K562 (cell line): Measurements from ENCODE around the gene PODXL2. TPM values are rescaled to one million over a fixed set of nuclear protein-coding genes. Genes with fewer than 3 reads are reported as not detected.

Source experiments
- BACH1 ChIP-seq: fragments of 200-800 bp; sonication (Bioruptor generic); IDR thresholded peaks from 2 replicates; pipeline ENCODE4 v1.6.1; 2016; ENCODE audit warnings: missing genetic modification characterization, missing compliant biosample characterization
- CHD7 ChIP-seq: fragments of 200-600 bp; sonication (generic); IDR thresholded peaks from one replicate; pipeline ENCODE4 v1.6.1; 2012; ENCODE audit warnings: mild to moderate bottlenecking, low read depth, low read length, inconsistent platforms
- CREB1 ChIP-seq, 2 experiments: sonication (generic) in 1 of 2; formaldehyde crosslinking in 1 of 2; IDR thresholded peaks; 2 replicates each; pipeline versions ENCODE4 v1.6.1 to v1.8.0; 2012 to 2022; ENCODE audit warnings: inconsistent platforms in 1 of 2, mild to moderate bottlenecking in 1 of 2, missing genetic modification reagents in 1 of 2, moderate library complexity in 1 of 2
- FIP1L1 ChIP-seq: fragments of 200-400 bp; formaldehyde crosslinking; IDR thresholded peaks from 2 replicates; pipeline ENCODE4 v1.6.1; 2018; ENCODE audit warnings: mild to moderate bottlenecking, low read depth, low read length; ENCODE audit not compliant: poor library complexity, severe bottlenecking
- FOSL1 ChIP-seq: fragments of 200-800 bp; sonication (Bioruptor generic); conservative IDR thresholded peaks from 2 replicates; pipeline ENCODE4 v1.6.1; 2016; ENCODE audit warnings: missing genetic modification characterization, missing compliant biosample characterization
- MAZ ChIP-seq, 2 experiments: fragments of 450-650 bp in 1 of 2; sonication (generic) in 1 of 2; formaldehyde crosslinking; IDR thresholded peaks in 1 of 2; conservative IDR thresholded peaks in 1 of 2; 2 replicates each; pipeline versions ENCODE4 v1.4.0 to v1.5.0; 2020; ENCODE audit warnings: mild to moderate bottlenecking in 1 of 2, missing genetic modification reagents in 1 of 2
- PATZ1 ChIP-seq: fragments of 250-450 bp; sonication (Bioruptor Pico); IDR thresholded peaks from 2 replicates; pipeline ENCODE4 v1.5.0; 2020; ENCODE audit warnings: mild to moderate bottlenecking, borderline replicate concordance
- POU5F1 ChIP-seq: fragments of 150-350 bp; IDR thresholded peaks from 2 replicates; pipeline ENCODE4 v1.6.1; 2014; ENCODE audit warnings: borderline replicate concordance, low read length, low read depth, mild to moderate bottlenecking; ENCODE audit not compliant: partially characterized antibody
- RBBP5 ChIP-seq: fragments of 200-600 bp; sonication (generic); IDR thresholded peaks from 2 replicates; pipeline ENCODE4 v1.6.1; 2012; ENCODE audit warnings: borderline replicate concordance, mild to moderate bottlenecking, low read length, control low read depth, inconsistent platforms; ENCODE audit not compliant: insufficient read depth, poor library complexity, severe bottlenecking
- SIN3A ChIP-seq, 2 experiments: fragments of 150-350 bp in 1 of 2; IDR thresholded peaks; 2 replicates each; pipeline ENCODE4 v1.6.1; 2011 to 2016; ENCODE audit warnings: borderline replicate concordance in 2 of 2, low read depth in 2 of 2, low read length in 2 of 2, mild to moderate bottlenecking in 2 of 2, moderate library complexity in 2 of 2; ENCODE audit not compliant: control insufficient read depth in 1 of 2
- SMAD1 ChIP-seq: fragments of 150-350 bp; IDR thresholded peaks from 2 replicates; pipeline ENCODE4 v1.6.1; 2014; ENCODE audit warnings: low read length, low read depth; ENCODE audit not compliant: partially characterized antibody
- ZNF311 ChIP-seq: fragments of 250-450 bp; sonication (Bioruptor Pico); IDR thresholded peaks from 2 replicates; pipeline ENCODE4 v1.4.0; 2020; ENCODE audit warnings: mild to moderate bottlenecking, moderate library complexity
- polyA plus RNA-seq, 8 experiments: library from polyadenylated mRNA; depleted of rRNA in 4 of 8; stranded (reverse) in 5 of 8; unstranded in 3 of 8; fragments of >200 nt; fragmentation: Nextera tagmentation in 2 of 8; fragmentation: Illumina TruSeq in 1 of 8; extraction: Ambion mirVana in 2 of 8; extraction: Trizol in 1 of 8; gene quantifications; 2 replicates each; pipeline versions ENCODE4 v1.2.1 to v1.2.3, GENCODE V29; 2011 to 2014; ENCODE audit warnings: inconsistent platforms in 1 of 8, missing spikeins in 1 of 8
- total RNA-seq, 7 experiments: library from RNA; depleted of rRNA in 6 of 7; stranded (reverse); fragments of >200 nt in 6 of 7; fragmentation: Illumina TruSeq in 2 of 7; extraction: Trizol in 2 of 7; gene quantifications; 2 replicates each; pipeline versions ENCODE4 v1.2.1 to v1.2.3, GENCODE V29; 2011 to 2021; ENCODE audit warnings: low replicate concordance in 1 of 7

Gene PODXL2
- total and polyA plus RNA-seq, 9 of the 15 experiments (the other 6 are each of a cell fraction or from before 2014, with no cell fraction given) = 0.03 to 52.5 (median 21.9) TPM

DNA sequence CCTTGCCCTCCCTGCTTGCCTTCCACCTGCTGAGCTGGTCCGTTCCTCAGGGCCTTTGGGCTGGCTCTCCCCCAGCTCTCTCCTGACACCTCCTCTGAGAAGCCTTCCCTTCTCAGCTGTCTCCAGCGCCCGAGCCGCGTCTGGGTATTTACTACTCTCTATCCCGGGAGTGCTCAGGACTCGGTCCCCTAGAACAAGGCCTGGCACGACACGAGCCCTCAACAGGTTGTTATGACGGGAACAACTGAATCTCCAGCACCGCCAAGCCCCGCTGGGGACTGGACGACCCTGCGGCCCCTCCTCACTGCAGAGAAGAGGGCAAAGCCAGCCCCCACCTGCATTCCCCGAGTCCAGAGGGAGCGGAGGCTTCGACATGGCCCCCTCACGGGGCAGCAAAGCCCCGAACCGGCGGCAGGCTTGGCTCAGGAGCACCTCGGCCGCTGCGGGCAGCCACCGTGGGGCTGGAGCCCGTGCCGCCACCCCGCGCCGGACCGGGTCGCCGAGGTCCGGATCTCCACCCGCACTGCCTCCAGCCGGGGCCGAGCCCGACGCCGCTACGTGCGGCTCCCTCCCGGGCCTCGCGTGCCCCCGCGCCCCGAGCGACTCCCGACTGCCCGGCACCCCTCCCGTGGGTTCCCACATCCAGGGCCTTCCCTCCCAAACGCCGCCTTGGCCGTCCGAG, 39.2 kb upstream of the PODXL2 start (continued):
- no peak for TF ChIP-seq FIP1L1
- TF ChIP-seq RBBP5 = peak; percentile 41
- TF ChIP-seq PATZ1 (CRISPR knock-in tag) = no peak
- 0 out of 4 replicates have a peak, but pooled peaks of 1 of the 2 experiments have one; percentile 39 for TF ChIP-seq MAZ (CRISPR knock-in tag; conservative IDR thresholded peaks at IDR 0.05 in 1 of 2, IDR thresholded peaks at IDR 0.05 in 1 of 2)
- TF ChIP-seq POU5F1 = no peak
- no peak for TF ChIP-seq CREB1 (IDR thresholded peaks at IDR 0.05)
- no peak for TF ChIP-seq CREB1 (CRISPR knock-in tag; IDR thresholded peaks at IDR 0.05)
- no peak for TF ChIP-seq FOSL1 (tag)
- TF ChIP-seq BACH1 (tag) = no peak
- TF ChIP-seq SMAD1 = no peak
- TF ChIP-seq SIN3A (IDR thresholded peaks at IDR 0.05; ENCODE audit: borderline replicate concordance in 2 of 2, control insufficient read depth in 1 of 2, low read depth in 2 of 2, low read length in 2 of 2) = 0 out of 4 replicates have a peak, but pooled peaks of 1 of the 2 experiments have one; percentile 7
- TF ChIP-seq CHD7 = no peak
- no peak for TF ChIP-seq ZNF311 (CRISPR knock-in tag)
